C4-2B (cell line): ENCODE results near the gene CDHR4.
"Not testable (repeated sequence)": the region's sequence is repeated elsewhere in the genome, so short reads cannot be mapped to it uniquely, and the experiment has no call there.

Source experiments
- CTCF ChIP-seq: fragments of 450-650 bp; conservative IDR thresholded peaks from 2 replicates; pipeline ENCODE4 v1.5.1; 2017; ENCODE audit warnings: mild to moderate bottlenecking
- ZFX ChIP-seq: fragments of 450-650 bp; IDR thresholded peaks from 2 replicates; pipeline ENCODE4 v1.6.1; 2017

- not testable (repeated sequence) for TF ChIP-seq CTCF, ZFX
Measured at GRCh38 chr3:49776101-49776500, 23.6 kb downstream of the CDHR4 start.
